GM19395 (cell line): ENCODE results near the gene DNAH14.
A peak's percentile ranks its signal among the peaks of the same experiment; 100 is the strongest.

ENCODE experiments used
- ATAC-seq: cut with Tn5 transposase; IDR thresholded peaks from one replicate; pipeline ENCODE4 v1.9.1; 2021; ENCODE audit warnings: mild to moderate bottlenecking, moderate library complexity; ENCODE audit not compliant: unreplicated experiment

The DNAH14 gene

GRCh38 chr1:225424562-225425200 is 495.2 kb downstream of the DNAH14 start:
- no peak for ATAC-seq

- no peak for ATAC-seq
Observed at GRCh38 chr1:225425201-225425786, 495.8 kb downstream of the DNAH14 start.

GRCh38 chr1:225426395-225427234 is 497.1 kb downstream of the DNAH14 start:
- ATAC-seq = no peak

- ATAC-seq = peak; percentile 37
Observed at GRCh38 chr1:225427235-225428067, 498.0 kb downstream of the DNAH14 start, which contains the start of gene LBR. Gene LBR (minus strand): TSS chr1:225428038. CDS start chr1:225424075, 3,963 bp downstream.

- ATAC-seq = peak; percentile 88
Observed at GRCh38 chr1:225428068-225428880, 498.8 kb downstream of the DNAH14 start.

GRCh38 chr1:225428881-225429455 is 499.5 kb downstream of the DNAH14 start:
- peak; percentile 7 for ATAC-seq

- no peak for ATAC-seq
Observed at GRCh38 chr1:225430301-225430700, 500.8 kb downstream of the DNAH14 start.

GRCh38 chr1:225431081-225431863 is 501.8 kb downstream of the DNAH14 start:
- ATAC-seq = no peak

- no peak for ATAC-seq
Observed at GRCh38 chr1:225434046-225434445, 504.6 kb downstream of the DNAH14 start.

- no peak for ATAC-seq
Observed at GRCh38 chr1:225435076-225435475, 505.6 kb downstream of the DNAH14 start.

- peak; percentile 35 for ATAC-seq
Observed at GRCh38 chr1:225435487-225435886, 506.0 kb downstream of the DNAH14 start.

- peak; percentile 70 for ATAC-seq
Observed at GRCh38 chr1:225435957-225436392, 506.5 kb downstream of the DNAH14 start.

GRCh38 chr1:225437710-225438437 is 508.4 kb downstream of the DNAH14 start:
- ATAC-seq = no peak

- no peak for ATAC-seq
Observed at GRCh38 chr1:225440380-225441221, 511.1 kb downstream of the DNAH14 start.

GRCh38 chr1:225441314-225442122 is 512.0 kb downstream of the DNAH14 start:
- ATAC-seq = peak; percentile 58

GRCh38 chr1:225442123-225442505 is 512.6 kb downstream of the DNAH14 start:
- no peak for ATAC-seq
